HUES64 (cell line): ENCODE data around the gene BAG5.

Experiments used
- H3K27ac ChIP-seq: 2 replicates; pipeline ENCODE4 v1.7.0; 2013; ENCODE audit warnings: low read depth, low read length, inconsistent platforms
- H3K27me3 ChIP-seq: 2 replicates; pipeline ENCODE4 v1.6.1; 2013; ENCODE audit warnings: mild to moderate bottlenecking, low read length; ENCODE audit not compliant: insufficient read depth
- H3K36me3 ChIP-seq: 2 replicates; pipeline ENCODE4 v1.6.1; 2013; ENCODE audit warnings: mild to moderate bottlenecking, low read length; ENCODE audit not compliant: insufficient read depth
- H3K4me1 ChIP-seq: 2 replicates; pipeline ENCODE4 v1.6.1; 2013; ENCODE audit warnings: mild to moderate bottlenecking, low read length, moderate library complexity; ENCODE audit not compliant: insufficient read depth
- H3K4me3 ChIP-seq: 2 replicates; pipeline ENCODE4 v1.5.1; 2013; ENCODE audit warnings: mild to moderate bottlenecking, low read length, moderate library complexity
- H3K9ac ChIP-seq: 2 replicates; pipeline ENCODE4 v1.6.1; 2013; ENCODE audit warnings: mild to moderate bottlenecking, low read depth, low read length
- H3K9me3 ChIP-seq: 2 replicates; pipeline ENCODE4 v1.6.1; 2013; ENCODE audit warnings: low read depth, low read length; ENCODE audit not compliant: insufficient read depth
- WGBS: fragments of 150-250, 120-280 bp; methylation state at CpG from one replicate; pipeline ENCODE4 v1.1.7; 2013; ENCODE audit warnings: missing lambda C conversion rate; 5-methylcytosine and 5-hydroxymethylcytosine counted together

The BAG5 gene

GRCh38 chr14:103544388-103545218 lies 17.9 kb downstream of the BAG5 start:
- H3K27ac ChIP-seq: no peak overlapping the region
- no peaks in the 10 kb centered on the region for H3K9me3 ChIP-seq
- WGBS: 91% methylated on average over 35 of the region's 35 CpGs
- H3K4me3 ChIP-seq: no peak overlapping the region
- no peaks in the 10 kb centered on the region for H3K27me3 ChIP-seq
- peaks cover 28% of the 10 kb centered on the region for H3K4me1 ChIP-seq
- no peaks in the 10 kb centered on the region for H3K36me3 ChIP-seq
- no peak overlapping the region for H3K9ac ChIP-seq

- Histone ChIP-seq H3K9me3 (no peaks in the 10 kb centered on the region), H3K4me1 (peaks cover 28% of the 10 kb centered on the region), H3K4me3 (no peak overlapping the region), H3K27me3 (no peaks in the 10 kb centered on the region), H3K9ac (peak overlapping the region; percentile 84), H3K27ac (peak overlapping the region; percentile 98), H3K36me3 (no peaks in the 10 kb centered on the region)
- WGBS: 89% methylated on average over 19 of the region's 19 CpGs
Observed at GRCh38 chr14:103543721-103544387, 18.6 kb downstream of the BAG5 start.

GRCh38 chr14:103543140-103543539 lies 19.3 kb downstream of the BAG5 start:
- peaks cover 28% of the 10 kb centered on the region for H3K4me1 ChIP-seq
- no peaks in the 10 kb centered on the region for H3K36me3 ChIP-seq
- H3K9ac ChIP-seq: peak overlapping the region; percentile 84
- 0 out of 2 replicates have a peak overlapping the region, but pooled peaks have one; percentile 4 for H3K4me3 ChIP-seq
- peak overlapping the region; percentile 98 for H3K27ac ChIP-seq
- no peaks in the 10 kb centered on the region for H3K9me3 ChIP-seq
- WGBS: 60% methylated on average over 10 of the region's 10 CpGs
- no peaks in the 10 kb centered on the region for H3K27me3 ChIP-seq

- Histone ChIP-seq H3K4me1 (peaks cover 28% of the 10 kb centered on the region), H3K4me3 (peak overlapping the region; percentile 39), H3K27me3 (no peaks in the 10 kb centered on the region), H3K9ac (peak overlapping the region; percentile 84), H3K9me3 (no peaks in the 10 kb centered on the region), H3K36me3 (no peaks in the 10 kb centered on the region), H3K27ac (peak overlapping the region; percentile 98)
- whole genome bisulfite sequencing: 4% methylated on average over 17 of the region's 18 CpGs
Observed at GRCh38 chr14:103542605-103543088, 19.8 kb downstream of the BAG5 start.

- Histone ChIP-seq H3K9me3 (no peaks in the 10 kb centered on the region), H3K4me1 (peaks cover 28% of the 10 kb centered on the region), H3K9ac (peak overlapping the region; percentile 84), H3K27me3 (no peaks in the 10 kb centered on the region), H3K36me3 (no peaks in the 10 kb centered on the region), H3K27ac (peak overlapping the region; percentile 98), H3K4me3 (peak overlapping the region; percentile 39)
- WGBS: 58% methylated on average over 33 of the region's 33 CpGs
Observed at GRCh38 chr14:103541709-103542604, 20.5 kb downstream of the BAG5 start.

- no peak overlapping the region for H3K9ac ChIP-seq
Observed at GRCh38 chr14:103540821-103541708, 21.4 kb downstream of the BAG5 start.

GRCh38 chr14:103539056-103539825 lies 23.2 kb downstream of the BAG5 start:
- WGBS: 82% methylated on average over 28 of the region's 28 CpGs
- H3K36me3 ChIP-seq: peaks cover 8% of the 10 kb centered on the region; the same call in 1 of the 2 replicates
- no peaks in the 10 kb centered on the region for H3K27me3 ChIP-seq
- H3K9me3 ChIP-seq: no peaks in the 10 kb centered on the region
- no peak overlapping the region for H3K9ac ChIP-seq
- H3K4me1 ChIP-seq: peaks cover 28% of the 10 kb centered on the region
- H3K27ac ChIP-seq: no peak overlapping the region
- H3K4me3 ChIP-seq: no peak overlapping the region

More at GRCh38 chr14:103540821-103541708, 21.4 kb downstream of the BAG5 start:
- no peak overlapping the region for H3K27ac ChIP-seq
- H3K9me3 ChIP-seq: no peaks in the 10 kb centered on the region
- H3K4me1 ChIP-seq: peaks cover 28% of the 10 kb centered on the region
- H3K36me3 ChIP-seq: no peaks in the 10 kb centered on the region
- no peaks in the 10 kb centered on the region for H3K27me3 ChIP-seq
- WGBS: 83% methylated on average over 17 of the region's 17 CpGs
- no peak overlapping the region for H3K4me3 ChIP-seq

GRCh38 chr14:103538291-103539055 lies 24.0 kb downstream of the BAG5 start:
- no peak overlapping the region for H3K9ac ChIP-seq
- no peak overlapping the region for H3K27ac ChIP-seq
- H3K36me3 ChIP-seq: peaks cover 13% of the 10 kb centered on the region; the same call in 1 of the 2 replicates
- no peak overlapping the region for H3K4me3 ChIP-seq
- peaks cover 22% of the 10 kb centered on the region for H3K4me1 ChIP-seq
- H3K27me3 ChIP-seq: no peaks in the 10 kb centered on the region
- no peaks in the 10 kb centered on the region for H3K9me3 ChIP-seq
- WGBS: 79% methylated on average over 30 of the region's 30 CpGs
